GM18951 (cell line): ENCODE data around the gene EFNA1.

Experiments used
- POLR2A ChIP-seq: IDR thresholded peaks from 4 replicates; pipeline ENCODE4 v1.6.1; 2011; ENCODE audit warnings: mild to moderate bottlenecking; ENCODE audit not compliant: insufficient read length, insufficient read depth; ENCODE audit errors: extremely low read depth
- in situ Hi-C: fragments of 300-500 bp; cut with MboI; formaldehyde crosslinking; loops from one replicate; pipeline ENCODE4 v1.12.0; 2022; ENCODE audit warnings: low sequenced_read_pairs, mixed read lengths, inconsistent platforms; ENCODE audit not compliant: unreplicated experiment

EFNA1 gene

GRCh38 chr1:155174324-155175280 is 46.9 kb downstream of the EFNA1 start:
- TF ChIP-seq POLR2A: no peak
- in situ Hi-C loops: loop anchor here (5.0 kb wide), 1 partner anchor 87 kb away; no protein-coding TSS in a partner anchor

- TF ChIP-seq POLR2A: no peak
- in situ Hi-C loops: no loop called here
Measured at GRCh38 chr1:155175281-155175926, 47.7 kb downstream of the EFNA1 start.

GRCh38 chr1:155175927-155176371 is 48.3 kb downstream of the EFNA1 start:
- in situ Hi-C loops: no loop called here
- TF ChIP-seq POLR2A: no peak

- no peak for TF ChIP-seq POLR2A
- in situ Hi-C loops: no loop called here
Measured at GRCh38 chr1:155176544-155177071, 48.9 kb downstream of the EFNA1 start.

GRCh38 chr1:155177192-155177917 is 49.7 kb downstream of the EFNA1 start:
- no peak for TF ChIP-seq POLR2A
- in situ Hi-C loops: no loop called here

DNA sequence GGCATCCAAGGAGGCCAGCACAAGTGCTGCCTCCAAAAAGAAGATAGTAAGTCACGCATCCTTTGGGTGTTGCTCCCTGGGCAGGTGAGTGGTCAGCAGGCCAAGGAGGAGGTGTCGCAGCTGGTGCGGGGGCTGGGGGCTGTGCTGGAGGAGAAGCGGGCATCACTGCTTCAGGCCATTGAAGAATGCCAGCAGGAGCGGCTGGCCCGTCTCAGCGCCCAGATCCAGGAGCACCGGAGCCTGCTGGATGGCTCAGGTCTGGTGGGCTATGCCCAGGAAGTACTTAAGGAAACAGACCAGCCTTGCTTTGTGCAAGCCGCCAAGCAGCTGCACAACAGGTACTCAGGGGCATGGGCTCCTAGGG is 50.2 kb downstream of the EFNA1 start:
- in situ Hi-C loops: no loop called here
- TF ChIP-seq POLR2A: no peak

- no peak for TF ChIP-seq POLR2A
- in situ Hi-C loops: no loop called here
Measured at GRCh38 chr1:155178441-155179111, 50.9 kb downstream of the EFNA1 start.

- no peak for TF ChIP-seq POLR2A
- in situ Hi-C loops: no loop called here
Measured at GRCh38 chr1:155179112-155180031, 51.7 kb downstream of the EFNA1 start.

GRCh38 chr1:155181371-155182051 is 53.8 kb downstream of the EFNA1 start:
- in situ Hi-C loops: no loop called here
- TF ChIP-seq POLR2A: no peak

GRCh38 chr1:155182052-155182550 is 54.4 kb downstream of the EFNA1 start:
- in situ Hi-C loops: no loop called here
- no peak for TF ChIP-seq POLR2A

- in situ Hi-C loops: no loop called here
- no peak for TF ChIP-seq POLR2A
Measured at GRCh38 chr1:155183775-155184221, 56.1 kb downstream of the EFNA1 start.
